GM13976 (cell line): ENCODE measurements around the gene EFNA3.

Source experiments
- DNase-seq: peaks from one replicate; pipeline ENCODE4 v3.0.0; 2012; ENCODE audit warnings: low spot score
- CTCF ChIP-seq: IDR thresholded peaks from 2 replicates; pipeline ENCODE4 v1.5.1; 2012; ENCODE audit warnings: borderline replicate concordance, mild to moderate bottlenecking; ENCODE audit not compliant: insufficient read depth; ENCODE audit errors: extremely low read depth, missing control alignments, control extremely low read depth
- in situ Hi-C: fragments of 300-500 bp; cut with MboI; formaldehyde crosslinking; loops from one replicate; pipeline ENCODE4 v1.12.0; 2022; ENCODE audit warnings: low sequenced_read_pairs, mixed read lengths, inconsistent platforms; ENCODE audit not compliant: unreplicated experiment

EFNA3 gene

GRCh38 chr1:155072531-155073289 lies 5.9 kb upstream of the EFNA3 start:
- no peak for DNase-seq
- TF ChIP-seq CTCF, result no peak
- in situ Hi-C loops, result loop anchor here (25.0 kb wide), 1 partner anchor 510 kb away; the partner anchor contains the start of genes CHRNB2 and UBE2Q1

- DNase-seq, result no peak
- no peak for TF ChIP-seq CTCF
- in situ Hi-C loops, result loop anchor here (25.0 kb wide), 1 partner anchor 511 kb away; the partner anchor contains the start of genes CHRNB2 and UBE2Q1
Measured at GRCh38 chr1:155073377-155074242, 5.0 kb upstream of the EFNA3 start.

GRCh38 chr1:155075535-155075934 lies 3.1 kb upstream of the EFNA3 start:
- no peak for TF ChIP-seq CTCF
- no peak for DNase-seq
- in situ Hi-C loops, result no loop called here

- TF ChIP-seq CTCF, result no peak
- in situ Hi-C loops, result no loop called here
- no peak for DNase-seq
Measured at GRCh38 chr1:155076371-155076770, 2.3 kb upstream of the EFNA3 start.

DNA sequence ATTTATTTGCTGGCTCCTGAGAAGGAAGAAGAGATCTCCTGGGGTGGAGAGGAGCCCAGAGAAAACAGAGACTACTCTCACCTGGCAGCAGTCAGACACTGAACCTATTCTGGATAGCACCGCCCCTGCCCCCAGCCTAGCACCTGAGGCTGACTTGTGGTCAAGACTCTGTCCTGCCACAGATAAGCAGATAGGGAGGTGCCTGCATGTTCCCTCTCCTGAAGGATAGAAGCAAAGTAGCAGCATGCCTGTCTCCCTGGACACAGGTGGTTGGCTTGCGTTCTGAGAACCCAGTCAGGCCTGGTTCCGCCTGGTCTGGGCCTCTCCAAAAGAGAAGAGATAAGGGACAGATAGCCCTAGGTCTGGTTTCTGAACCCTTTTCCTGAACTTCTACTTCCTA lies 1.3 kb upstream of the EFNA3 start:
- in situ Hi-C loops, result no loop called here
- no peak for DNase-seq

More for the DNA sequence above, 1.3 kb upstream of the EFNA3 start:
- TF ChIP-seq CTCF, result no peak
